Left lung (tissue), 10 donors: ENCODE measurements around the gene CAPZA1. TPM values are rescaled to one million over a fixed set of nuclear protein-coding genes. Genes with fewer than 3 reads are reported as not detected.

ENCODE experiments used
- ATAC-seq: fragments of 200-7000 bp; cut with Tn5 transposase; one replicate; pipeline ENCODE4 v1.9.1; 2020; ENCODE audit warnings: moderate library complexity
- DNase-seq, 4 donors: peaks; one replicate each; pipeline ENCODE4 v3.0.0-alpha.2; 2013 to 2020
- H3K27ac ChIP-seq, 2 donors: fragments of 200-600 bp; sonication (generic) in 1 of 2; one replicate each; pipeline versions ENCODE4 v1.5.0 to v1.8.0; 2020 to 2021
- H3K27me3 ChIP-seq, 2 donors: fragments of 200-600 bp; sonication (generic) in 1 of 2; one replicate each; pipeline versions ENCODE4 v1.5.0 to v1.8.0; 2020 to 2021
- H3K36me3 ChIP-seq, 2 donors: fragments of 200-600 bp; sonication (generic) in 1 of 2; one replicate each; pipeline versions ENCODE4 v1.5.0 to v1.8.0; 2020 to 2021
- H3K4me1 ChIP-seq, 2 donors: fragments of 200-600 bp; one replicate each; pipeline ENCODE4 v1.8.0; 2021
- H3K4me3 ChIP-seq, 2 donors: fragments of 200-600 bp; sonication (generic) in 1 of 2; one replicate each; pipeline versions ENCODE4 v1.5.0 to v1.8.0; 2020 to 2021; ENCODE audit warnings: mild to moderate bottlenecking in 1 of 2
- H3K9me3 ChIP-seq, 2 donors: fragments of 200-600 bp; sonication (generic) in 1 of 2; one replicate each; pipeline versions ENCODE4 v1.5.0 to v1.8.0; 2020 to 2021
- intact Hi-C, 2 donors: fragments of 100-400 bp; cut with DNase I; formaldehyde crosslinking; loops; one replicate each; pipeline versions ENCODE4 v1.11.2 to v1.14.2; 2022
- polyA plus RNA-seq, 6 donors: library from polyadenylated mRNA; unstranded; fragments of 120-200 nt; gene quantifications; one replicate each; pipeline ENCODE4 v1.2.1, GENCODE V29; 2013; ENCODE audit not compliant: insufficient read length in 6 of 6
- total RNA-seq, 2 donors: library from RNA; stranded (reverse); fragmentation: NEBNext Ultra II Directional; extraction: Animal tissue kit (Norgen Biotek cat#: 25700); gene quantifications; one replicate each; pipeline ENCODE4 v1.2.1, GENCODE V29; 2021
- TF ChIP-seq, protein P1 (sequence below), 2 donors: fragments of 200-600 bp; sonication (generic) in 1 of 2; IDR thresholded peaks; one replicate each; pipeline versions ENCODE4 v1.5.0 to v1.8.0; 2021; ENCODE audit warnings: antibody characterized with exemption in 2 of 2
- donor health status: DM: no; HTN: yes; CAD: no.
- donor health status: DM: no; HTN: no; CAD: no.

The CAPZA1 gene
- total and polyA plus RNA-seq, 8 donors: 122 to 167 (median 146) TPM

DNA sequence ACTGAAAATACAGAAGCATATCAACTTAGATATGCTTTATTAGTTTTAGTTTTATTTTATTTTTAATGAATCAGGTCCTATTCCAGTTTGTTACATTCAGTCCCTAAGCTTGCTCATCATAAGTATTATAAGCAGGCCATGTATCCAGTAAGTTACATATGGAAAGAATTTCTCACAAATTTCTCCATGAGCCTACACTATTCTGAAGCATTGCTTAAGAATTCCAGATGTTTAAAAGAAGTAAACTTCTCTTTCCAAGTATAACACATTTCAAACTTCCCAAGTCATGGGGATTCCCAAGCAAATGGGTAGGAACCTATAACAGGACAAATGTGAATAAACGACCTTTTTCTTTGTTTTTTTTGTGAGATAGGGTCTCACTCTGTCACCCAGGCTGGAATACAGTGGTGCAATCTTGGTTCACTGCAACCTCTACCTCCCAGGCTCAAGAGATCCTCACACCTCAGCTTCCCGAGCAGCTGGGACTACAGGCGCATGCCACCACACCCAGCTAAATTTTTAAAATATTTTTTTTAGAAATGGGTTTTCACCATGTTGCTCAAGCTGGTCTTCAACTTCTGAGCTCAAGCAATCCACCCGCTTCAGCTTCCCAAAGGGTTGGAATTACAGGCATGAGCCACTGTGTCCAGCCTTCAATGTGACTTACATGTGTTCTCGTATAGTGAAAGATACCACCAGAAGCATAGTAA lies 39.7 kb upstream of the CAPZA1 start:
- intact Hi-C loops: no loop called here
- ATAC-seq (no peak), DNase-seq (no peak)
- TF ChIP-seq, protein P1, sequence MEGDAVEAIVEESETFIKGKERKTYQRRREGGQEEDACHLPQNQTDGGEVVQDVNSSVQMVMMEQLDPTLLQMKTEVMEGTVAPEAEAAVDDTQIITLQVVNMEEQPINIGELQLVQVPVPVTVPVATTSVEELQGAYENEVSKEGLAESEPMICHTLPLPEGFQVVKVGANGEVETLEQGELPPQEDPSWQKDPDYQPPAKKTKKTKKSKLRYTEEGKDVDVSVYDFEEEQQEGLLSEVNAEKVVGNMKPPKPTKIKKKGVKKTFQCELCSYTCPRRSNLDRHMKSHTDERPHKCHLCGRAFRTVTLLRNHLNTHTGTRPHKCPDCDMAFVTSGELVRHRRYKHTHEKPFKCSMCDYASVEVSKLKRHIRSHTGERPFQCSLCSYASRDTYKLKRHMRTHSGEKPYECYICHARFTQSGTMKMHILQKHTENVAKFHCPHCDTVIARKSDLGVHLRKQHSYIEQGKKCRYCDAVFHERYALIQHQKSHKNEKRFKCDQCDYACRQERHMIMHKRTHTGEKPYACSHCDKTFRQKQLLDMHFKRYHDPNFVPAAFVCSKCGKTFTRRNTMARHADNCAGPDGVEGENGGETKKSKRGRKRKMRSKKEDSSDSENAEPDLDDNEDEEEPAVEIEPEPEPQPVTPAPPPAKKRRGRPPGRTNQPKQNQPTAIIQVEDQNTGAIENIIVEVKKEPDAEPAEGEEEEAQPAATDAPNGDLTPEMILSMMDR (IDR thresholded peaks at IDR 0.05): no peak
- H3K27me3 ChIP-seq: no peaks in the 10 kb centered on the region
- no peak overlapping the region for H3K4me3 ChIP-seq
- H3K9me3 ChIP-seq: no peaks in the 10 kb centered on the region
- H3K36me3 ChIP-seq: peaks cover 0 to 51% of the 10 kb centered on the region in 2 donors
- H3K4me1 ChIP-seq: no peaks in the 10 kb centered on the region
- H3K27ac ChIP-seq: no peak overlapping the region

DNA sequence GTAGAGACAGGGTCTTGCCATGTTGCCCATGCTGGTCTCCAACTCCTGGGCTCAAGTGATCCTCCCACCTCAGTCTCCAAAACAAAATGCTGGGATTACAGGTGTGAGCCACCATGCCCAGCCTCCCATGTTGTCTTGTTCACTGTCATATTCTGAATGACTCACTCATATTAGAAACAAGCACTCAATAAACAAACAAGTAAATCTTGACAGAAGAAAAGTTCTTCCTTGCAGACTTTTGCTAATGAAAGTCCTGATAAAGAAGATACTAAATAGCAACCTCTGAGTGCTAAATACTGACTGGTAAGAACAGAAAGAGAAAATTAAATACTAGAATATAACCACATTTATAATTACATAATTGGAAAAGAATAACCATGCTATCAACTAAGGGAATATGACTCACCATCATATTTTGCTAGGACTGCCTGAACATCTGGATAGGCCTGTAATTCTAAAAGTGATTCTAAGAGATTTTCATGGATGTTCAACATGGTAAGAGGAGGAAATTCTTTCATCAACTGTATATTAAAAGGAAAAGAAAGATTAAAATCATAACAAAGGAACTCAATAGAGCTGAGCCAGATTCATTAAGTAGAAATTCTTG lies 37.9 kb upstream of the CAPZA1 start:
- no peak overlapping the region for H3K4me3 ChIP-seq

DNA sequence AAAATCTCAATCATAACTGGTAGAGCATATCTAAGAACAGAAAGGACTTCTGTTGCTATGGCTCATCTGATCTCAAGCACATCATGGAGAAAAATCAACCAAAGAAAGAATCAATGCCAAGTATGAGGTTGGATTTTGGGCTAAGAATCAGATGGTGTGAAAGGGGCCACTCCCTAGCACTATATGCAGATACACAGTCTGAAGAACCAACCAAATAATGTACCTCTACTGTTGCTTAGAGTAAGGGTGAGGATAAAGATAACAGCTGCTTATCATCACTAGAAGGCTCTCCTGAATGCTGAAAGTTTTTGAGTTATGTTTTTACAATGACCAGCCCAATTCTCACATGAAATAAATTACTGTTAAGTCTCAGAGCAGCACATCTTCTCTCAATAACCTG lies 36.3 kb upstream of the CAPZA1 start:
- no peak for ATAC-seq
- no peaks in the 10 kb centered on the region for H3K9me3 ChIP-seq
- H3K36me3 ChIP-seq: peaks cover 0 to 27% of the 10 kb centered on the region in 2 donors
- DNase-seq: no peak
- no peak overlapping the region for H3K27ac ChIP-seq
- H3K4me3 ChIP-seq: no peak overlapping the region
- no peaks in the 10 kb centered on the region for H3K4me1 ChIP-seq
- TF ChIP-seq, protein P1 (IDR thresholded peaks at IDR 0.05): no peak
- H3K27me3 ChIP-seq: no peaks in the 10 kb centered on the region
- intact Hi-C loops: no loop called here

More for the DNA sequence above, 37.9 kb upstream of the CAPZA1 start:
- ATAC-seq (no peak), DNase-seq (no peak)
- intact Hi-C loops: no loop called here
- no peaks in the 10 kb centered on the region for H3K27me3 ChIP-seq
- TF ChIP-seq, protein P1 (IDR thresholded peaks at IDR 0.05): no peak
- no peak overlapping the region for H3K27ac ChIP-seq
- H3K9me3 ChIP-seq: no peaks in the 10 kb centered on the region
- H3K4me1 ChIP-seq: no peaks in the 10 kb centered on the region
- peaks cover 0 to 36% of the 10 kb centered on the region in 2 donors for H3K36me3 ChIP-seq

DNA sequence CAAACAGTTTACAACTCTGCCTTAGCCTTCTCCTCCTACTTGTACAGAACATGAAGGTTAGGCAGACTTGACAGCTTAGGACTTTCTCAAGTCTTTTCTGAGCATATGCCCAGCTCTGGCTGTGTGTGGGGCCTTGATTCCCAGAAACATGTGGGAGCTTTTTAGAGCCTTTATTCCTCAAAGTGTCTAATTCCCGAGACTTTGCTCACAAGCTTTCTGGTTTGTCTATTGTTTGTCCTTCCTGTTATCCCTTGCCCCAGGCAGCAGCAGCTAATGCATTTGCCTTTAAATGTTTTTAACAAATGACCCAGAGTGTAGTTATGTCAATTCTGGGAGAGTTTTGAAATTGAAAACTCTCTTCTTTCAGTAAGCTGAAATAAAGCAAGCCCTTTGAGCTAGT lies 29.9 kb upstream of the CAPZA1 start:
- intact Hi-C loops: no loop called here
- DNase-seq (no peak), ATAC-seq (no peak)
- no peaks in the 10 kb centered on the region for H3K4me1 ChIP-seq
- no peak overlapping the region for H3K27ac ChIP-seq
- no peak overlapping the region for H3K4me3 ChIP-seq
- H3K9me3 ChIP-seq: no peaks in the 10 kb centered on the region
- peaks cover 0 to 32% of the 10 kb centered on the region in 2 donors for H3K36me3 ChIP-seq
- no peaks in the 10 kb centered on the region for H3K27me3 ChIP-seq
- TF ChIP-seq, protein P1 (IDR thresholded peaks at IDR 0.05): no peak

DNA sequence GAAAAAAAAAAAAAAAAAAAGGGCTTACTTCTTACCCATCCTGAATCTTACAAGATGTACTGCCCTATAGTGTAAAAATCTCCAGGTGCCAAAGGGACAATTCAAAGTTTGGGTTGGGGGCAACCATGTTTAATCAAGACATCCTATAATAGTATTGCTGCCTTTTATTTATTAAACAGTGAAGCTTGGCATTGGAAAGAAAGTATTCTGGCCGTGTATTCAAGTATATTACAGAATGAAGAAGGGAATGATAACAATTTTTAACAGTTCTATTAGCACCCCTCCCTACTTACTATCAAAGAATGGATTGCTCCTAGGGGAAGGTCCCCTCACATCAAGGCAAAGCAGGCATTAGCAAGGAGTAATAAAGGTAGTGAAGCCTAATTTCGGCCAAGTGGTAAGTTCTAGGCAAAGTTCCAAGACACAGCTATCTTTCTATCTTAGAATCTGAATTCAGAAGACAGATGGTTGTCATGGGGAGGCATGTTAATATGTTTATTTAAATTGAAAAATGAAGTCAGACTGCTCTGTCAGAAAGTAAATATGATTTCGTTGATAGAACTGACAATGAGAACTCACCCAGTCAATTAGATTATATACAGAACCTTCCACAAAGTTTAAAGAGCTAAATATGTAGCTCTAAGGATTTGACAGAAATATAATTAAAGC lies 25.3 kb upstream of the CAPZA1 start:
- Histone ChIP-seq H3K9me3 (no peaks in the 10 kb centered on the region), H3K27ac (no peak overlapping the region), H3K4me3 (no peak overlapping the region), H3K4me1 (no peaks in the 10 kb centered on the region), H3K36me3 (peaks cover 0 to 46% of the 10 kb centered on the region in 2 donors), H3K27me3 (no peaks in the 10 kb centered on the region)
- intact Hi-C loops: no loop called here
- DNase-seq (no peak), ATAC-seq (no peak)
- TF ChIP-seq, protein P1 (IDR thresholded peaks at IDR 0.05): no peak
